ENCODE measurements around the gene TAS1R1. TPM values are rescaled to one million over a fixed set of nuclear protein-coding genes. Genes with fewer than 3 reads are reported as not detected.

TAS1R1 gene
- polyA plus RNA-seq, 1 donor (not counting 4 experiments of a cell fraction or from before 2014, with no cell fraction given), result not detected

DNA sequence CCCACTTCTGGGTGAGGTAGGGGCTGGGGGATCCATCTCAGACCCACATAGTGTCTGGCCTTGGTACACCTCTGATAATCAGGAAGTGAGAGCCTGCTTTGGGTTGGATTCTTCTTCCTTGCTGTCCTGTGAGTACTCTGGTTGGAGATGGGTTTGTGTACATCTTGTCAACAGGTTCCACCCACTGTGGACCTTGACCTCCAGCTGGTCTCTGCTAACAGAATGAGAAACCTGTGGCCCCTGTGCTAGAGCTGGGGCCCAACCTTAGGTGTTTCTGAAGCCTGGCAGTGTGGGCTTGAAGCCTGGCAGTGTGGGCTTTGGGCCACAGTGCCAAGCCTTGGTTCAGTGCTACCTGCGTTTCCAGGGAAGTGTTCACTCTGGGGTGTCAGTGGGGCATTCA is 27.3 kb downstream of the TAS1R1 start:
- no peak for TF ChIP-seq EZH2 (IDR thresholded peaks at IDR 0.05; ENCODE audit: low read length)
- TF ChIP-seq, protein P1, sequence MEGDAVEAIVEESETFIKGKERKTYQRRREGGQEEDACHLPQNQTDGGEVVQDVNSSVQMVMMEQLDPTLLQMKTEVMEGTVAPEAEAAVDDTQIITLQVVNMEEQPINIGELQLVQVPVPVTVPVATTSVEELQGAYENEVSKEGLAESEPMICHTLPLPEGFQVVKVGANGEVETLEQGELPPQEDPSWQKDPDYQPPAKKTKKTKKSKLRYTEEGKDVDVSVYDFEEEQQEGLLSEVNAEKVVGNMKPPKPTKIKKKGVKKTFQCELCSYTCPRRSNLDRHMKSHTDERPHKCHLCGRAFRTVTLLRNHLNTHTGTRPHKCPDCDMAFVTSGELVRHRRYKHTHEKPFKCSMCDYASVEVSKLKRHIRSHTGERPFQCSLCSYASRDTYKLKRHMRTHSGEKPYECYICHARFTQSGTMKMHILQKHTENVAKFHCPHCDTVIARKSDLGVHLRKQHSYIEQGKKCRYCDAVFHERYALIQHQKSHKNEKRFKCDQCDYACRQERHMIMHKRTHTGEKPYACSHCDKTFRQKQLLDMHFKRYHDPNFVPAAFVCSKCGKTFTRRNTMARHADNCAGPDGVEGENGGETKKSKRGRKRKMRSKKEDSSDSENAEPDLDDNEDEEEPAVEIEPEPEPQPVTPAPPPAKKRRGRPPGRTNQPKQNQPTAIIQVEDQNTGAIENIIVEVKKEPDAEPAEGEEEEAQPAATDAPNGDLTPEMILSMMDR (optimal IDR thresholded peaks at IDR 0.05 in 1 of 3, IDR thresholded peaks at IDR 0.05 in 1 of 3, conservative IDR thresholded peaks at IDR 0.05 in 1 of 3; ENCODE audit: extremely low read depth in 1 of 3, insufficient read depth in 2 of 3, low read length in 3 of 3), result no peak
- no peak overlapping the region for H3K4me3 ChIP-seq (ENCODE audit: control insufficient read depth in 2 of 3, extremely low read depth in 1 of 3, insufficient read depth in 2 of 3, low read depth in 1 of 3, low read length in 3 of 3)
- DNase-seq (ENCODE audit: low read depth, low spot score) (no peak), FAIRE-seq (no peak)
- H3K4me2 ChIP-seq (ENCODE audit: control insufficient read depth, extremely low read depth, insufficient read depth, low read depth, low read length), result peak overlapping the region; percentile 47
- H3K27me3 ChIP-seq (ENCODE audit: control insufficient read depth, extremely low read depth, insufficient read depth, low read length), result no peaks in the 10 kb centered on the region
- no peak overlapping the region for H2AFZ ChIP-seq (ENCODE audit: control insufficient read depth, low read length)
- peaks cover 18% of the 10 kb centered on the region for H3K79me2 ChIP-seq (ENCODE audit: control insufficient read depth, insufficient read depth, low read length)
- H3K36me3 ChIP-seq (ENCODE audit: control insufficient read depth in 2 of 2, extremely low read depth in 1 of 2, insufficient read depth in 2 of 2, low read length in 2 of 2), result peaks cover 0 to 16% of the 10 kb centered on the region in 2 experiments
- H4K20me1 ChIP-seq (ENCODE audit: control insufficient read depth, extremely low read depth, insufficient read depth, low read length), result peaks cover 12% of the 10 kb centered on the region
- no peak overlapping the region for H3K27ac ChIP-seq (ENCODE audit: control insufficient read depth, insufficient read depth, low read length)
- H3K9me3 ChIP-seq (ENCODE audit: control insufficient read depth, low read depth, low read length), result no peaks in the 10 kb centered on the region
- H3K9ac ChIP-seq (ENCODE audit: control insufficient read depth, extremely low read depth, insufficient read depth, low read length), result no peak overlapping the region
- peaks cover 31% of the 10 kb centered on the region for H3K4me1 ChIP-seq (ENCODE audit: control insufficient read depth, extremely low read depth, insufficient read depth, low read length)
- peaks cover 2% of the 10 kb centered on the region for H3K9me1 ChIP-seq (ENCODE audit: control insufficient read depth, extremely low read depth, insufficient read depth, low read length)
- dilution Hi-C loops (cut with MboI; ENCODE audit: extremely low pct_ligation_motif_present, low sequenced_read_pairs), result no loop called here

DNA sequence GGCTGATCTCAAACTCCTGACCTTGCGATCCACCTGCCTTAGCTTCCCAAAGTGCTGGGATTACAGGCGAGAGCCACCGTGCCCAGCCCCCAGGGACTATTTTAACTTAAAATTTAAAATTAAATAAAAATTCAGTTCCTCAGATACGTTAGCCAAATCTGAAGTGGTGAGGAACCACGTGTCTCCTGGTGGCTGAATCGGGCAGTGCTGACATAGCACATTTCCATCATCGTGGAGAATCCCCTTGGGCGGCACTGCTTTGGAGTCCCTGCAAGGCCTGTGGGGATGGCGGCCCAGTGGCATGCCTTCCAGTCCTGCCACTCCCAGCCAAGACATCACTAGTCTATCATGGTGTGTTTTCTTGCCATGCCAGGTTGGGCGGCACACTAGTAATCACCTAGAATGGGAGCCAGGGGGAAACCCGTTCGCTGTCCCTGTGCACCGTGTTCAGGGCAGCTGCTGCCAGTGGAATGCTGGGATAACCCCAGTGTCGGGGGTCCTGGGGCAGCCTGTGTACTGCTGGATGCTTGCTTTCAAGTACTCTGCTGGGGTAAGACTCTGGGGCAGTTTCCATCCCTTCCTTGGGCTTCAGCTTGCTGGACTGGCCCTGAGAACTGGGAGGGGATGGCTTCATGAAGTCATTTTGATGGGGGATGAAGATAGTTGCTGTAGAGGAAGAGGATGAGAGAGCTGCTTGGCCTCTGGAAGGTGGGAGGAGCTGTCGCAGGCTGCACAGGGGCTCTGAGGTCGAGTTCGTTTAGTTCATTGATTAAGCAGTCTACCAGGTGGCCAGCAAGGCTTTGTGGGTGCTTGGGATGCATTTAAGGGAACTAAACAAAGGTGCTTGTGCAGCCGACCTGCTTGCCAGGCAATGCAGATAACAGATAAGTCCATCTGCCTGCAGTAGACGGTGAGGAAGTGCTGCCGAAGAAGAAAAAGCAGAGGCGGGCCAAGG is 29.3 kb downstream of the TAS1R1 start:
- H3K79me2 ChIP-seq (ENCODE audit: control insufficient read depth, insufficient read depth, low read length), result peaks cover 18% of the 10 kb centered on the region

More for the DNA sequence above, 29.3 kb downstream of the TAS1R1 start:
- peaks cover 21% of the 10 kb centered on the region for H4K20me1 ChIP-seq (ENCODE audit: control insufficient read depth, extremely low read depth, insufficient read depth, low read length)
- peaks cover 7% of the 10 kb centered on the region for H3K9me1 ChIP-seq (ENCODE audit: control insufficient read depth, extremely low read depth, insufficient read depth, low read length)
- H3K9ac ChIP-seq (ENCODE audit: control insufficient read depth, extremely low read depth, insufficient read depth, low read length), result no peak overlapping the region
- no peaks in the 10 kb centered on the region for H3K27me3 ChIP-seq (ENCODE audit: control insufficient read depth, extremely low read depth, insufficient read depth, low read length)
- peaks cover 6 to 22% of the 10 kb centered on the region in 2 experiments for H3K36me3 ChIP-seq (ENCODE audit: control insufficient read depth in 2 of 2, extremely low read depth in 1 of 2, insufficient read depth in 2 of 2, low read length in 2 of 2)
- DNase-seq (ENCODE audit: low read depth, low spot score) (no peak), FAIRE-seq (no peak)
- no peaks in the 10 kb centered on the region for H3K9me3 ChIP-seq (ENCODE audit: control insufficient read depth, low read depth, low read length)
- H2AFZ ChIP-seq (ENCODE audit: control insufficient read depth, low read length), result no peak overlapping the region
- TF ChIP-seq EZH2 (IDR thresholded peaks at IDR 0.05; ENCODE audit: low read length), result no peak
- TF ChIP-seq, protein P1 (optimal IDR thresholded peaks at IDR 0.05 in 1 of 3, IDR thresholded peaks at IDR 0.05 in 1 of 3, conservative IDR thresholded peaks at IDR 0.05 in 1 of 3; ENCODE audit: extremely low read depth in 1 of 3, insufficient read depth in 2 of 3, low read length in 3 of 3), result peak in 2 of 3 experiments; percentile 9 to 18
- no peak overlapping the region for H3K4me3 ChIP-seq (ENCODE audit: control insufficient read depth in 2 of 3, extremely low read depth in 1 of 3, insufficient read depth in 2 of 3, low read depth in 1 of 3, low read length in 3 of 3)
- dilution Hi-C loops (cut with MboI; ENCODE audit: extremely low pct_ligation_motif_present, low sequenced_read_pairs), result no loop called here
- peaks cover 47% of the 10 kb centered on the region for H3K4me1 ChIP-seq (ENCODE audit: control insufficient read depth, extremely low read depth, insufficient read depth, low read length)
- H3K4me2 ChIP-seq (ENCODE audit: control insufficient read depth, extremely low read depth, insufficient read depth, low read depth, low read length), result no peak overlapping the region
- no peak overlapping the region for H3K27ac ChIP-seq (ENCODE audit: control insufficient read depth, insufficient read depth, low read length)
